ENCODE results near the gene HAX1.
A peak's percentile ranks its signal among the peaks of the same experiment; 100 is the strongest.
"Not testable (repeated sequence)": the region's sequence is repeated elsewhere in the genome, so short reads cannot be mapped to it uniquely, and the experiment has no call there.

HAX1 gene

GRCh38 chr1:154272217-154272998 is at the start of gene HAX1:
Gene HAX1 (plus strand): TSS chr1:154272629. CDS start chr1:154272724, 95 bp downstream.
- peak; percentile 97 for DNase-seq

GRCh38 chr1:154222918-154223317 is 49.5 kb upstream of the HAX1 start:
- no peak for DNase-seq
- ATAC-seq: no peak

More at GRCh38 chr1:154272217-154272998, at the start of gene HAX1:
- ATAC-seq: peak; percentile 92

GRCh38 chr1:154223621-154224020 is 48.8 kb upstream of the HAX1 start:
- no peak for ATAC-seq
- DNase-seq: no peak

GRCh38 chr1:154225370-154225769 is 47.1 kb upstream of the HAX1 start:
- ATAC-seq (no peak), DNase-seq (no peak)

GRCh38 chr1:154231112-154231511 is 41.3 kb upstream of the HAX1 start:
- not testable (repeated sequence) for DNase-seq, ATAC-seq

GRCh38 chr1:154233127-154233526 is 39.3 kb upstream of the HAX1 start:
- DNase-seq, ATAC-seq: not testable (repeated sequence)

- DNase-seq (no peak), ATAC-seq (no peak)
These were observed 35.6 kb upstream of the HAX1 start for GRCh38 chr1:154236855-154237254.

GRCh38 chr1:154237435-154237834 is 35.0 kb upstream of the HAX1 start:
- ATAC-seq: no peak
- no peak for DNase-seq

- ATAC-seq (no peak), DNase-seq (no peak)
These were observed 34.4 kb upstream of the HAX1 start for GRCh38 chr1:154237880-154238506.

GRCh38 chr1:154239491-154239890 is 32.9 kb upstream of the HAX1 start:
- ATAC-seq: no peak
- no peak for DNase-seq

GRCh38 chr1:154240294-154240833 is 32.1 kb upstream of the HAX1 start:
- ATAC-seq: peak; percentile 23
- no peak for DNase-seq

- ATAC-seq: no peak
- DNase-seq: no peak
These were observed 30.6 kb upstream of the HAX1 start for GRCh38 chr1:154241703-154242351.

GRCh38 chr1:154253671-154254070 is 18.8 kb upstream of the HAX1 start:
- DNase-seq (no peak), ATAC-seq (no peak)

- ATAC-seq (no peak), DNase-seq (no peak)
These were observed 15.7 kb upstream of the HAX1 start for GRCh38 chr1:154256686-154257085.

- DNase-seq: no peak
- ATAC-seq: no peak
These were observed 13.6 kb upstream of the HAX1 start for GRCh38 chr1:154258784-154259183.

GRCh38 chr1:154260127-154260526 is 12.3 kb upstream of the HAX1 start:
- no peak for DNase-seq
- no peak for ATAC-seq

GRCh38 chr1:154263465-154264332 is 8.7 kb upstream of the HAX1 start:
- DNase-seq (no peak), ATAC-seq (no peak)

GRCh38 chr1:154264454-154264853 is 8.0 kb upstream of the HAX1 start:
- DNase-seq: no peak
- peak; percentile 79 for ATAC-seq

GRCh38 chr1:154265586-154265985 is 6.8 kb upstream of the HAX1 start:
- ATAC-seq (peak; percentile 67), DNase-seq (no peak)

- ATAC-seq (peak; percentile 50), DNase-seq (no peak)
These were observed 1.6 kb upstream of the HAX1 start for GRCh38 chr1:154270833-154271232.

GRCh38 chr1:154272999-154273563 is 652 bp downstream of the HAX1 start:
- no peak for ATAC-seq

GRCh38 chr1:154276797-154277196 is 4.4 kb downstream of the HAX1 start:
- ATAC-seq: no peak
- peak; percentile 44 for DNase-seq

More at GRCh38 chr1:154272999-154273563, 652 bp downstream of the HAX1 start:
- no peak for DNase-seq

All from stimulated activated naive CD8-positive, alpha-beta T cell treated with anti-CD3 and anti-CD28 coated beads, Interleukin-15, Interleukin-2, amounts not matched to agents 100 U/mL and 50 U/mL, for 24 hours (primary cell).